Stimulated activated CD8-positive, alpha-beta memory T cell treated with anti-CD3 and anti-CD28 coated beads, Interleukin-15, amount 100 ng/mL, for 4 hours (primary cell): ENCODE data around the gene ELF2.
"Not testable (repeated sequence)": the region's sequence is repeated elsewhere in the genome, so short reads cannot be mapped to it uniquely, and the experiment has no call there.

ENCODE experiments used
- DNase-seq, 2 donors: peaks; one replicate each; pipeline ENCODE4 v3.0.0-alpha.2; 2020; ENCODE audit warnings: low read depth in 2 of 2

ELF2 gene

DNA sequence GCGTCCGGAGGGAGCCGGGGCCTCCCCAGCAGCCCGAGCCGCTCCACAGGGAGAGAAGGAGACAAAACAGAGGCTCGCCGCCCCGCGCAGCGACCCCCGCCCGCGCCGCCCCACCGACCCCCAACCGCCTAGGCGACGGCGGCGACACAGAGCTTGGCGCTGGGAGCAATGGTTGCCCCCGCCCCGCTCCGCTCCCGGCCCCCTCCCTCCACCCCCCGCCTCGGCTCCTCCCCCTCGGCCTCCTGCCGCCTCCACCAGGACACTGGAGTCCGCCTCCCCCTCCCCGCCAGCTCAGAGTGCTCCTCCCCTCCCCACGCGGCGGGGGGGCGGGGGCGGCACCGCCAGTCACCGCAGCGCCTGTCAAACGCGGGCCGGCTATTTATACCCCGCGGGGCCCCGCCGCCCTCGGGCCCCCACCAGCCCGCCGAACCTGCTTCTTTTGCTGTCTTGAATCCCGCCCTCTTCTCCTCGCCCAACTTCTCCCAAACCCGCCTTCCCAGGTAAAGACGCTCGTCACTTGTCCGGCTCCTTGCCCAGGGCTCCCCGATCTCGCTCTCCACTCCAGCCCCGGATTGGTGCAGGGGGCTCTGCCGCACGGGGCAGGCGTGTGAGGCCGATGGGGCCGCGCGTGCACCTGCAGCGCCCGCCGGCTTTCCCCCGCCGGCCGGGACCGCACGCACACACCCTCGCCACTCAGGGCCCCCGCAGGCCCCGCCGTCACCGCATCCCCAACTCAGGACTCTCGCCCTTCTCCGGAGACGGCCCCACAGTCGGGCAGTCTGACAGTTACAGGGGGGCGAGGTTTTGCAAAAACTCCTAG lies at the start of gene ELF2:
ELF2 (minus strand) TSS at position 170 of the 820 bp plus-strand sequence. CDS start 39,517 bp downstream, outside the sequence.
- peak; percentile 75 to 77 for DNase-seq

DNA sequence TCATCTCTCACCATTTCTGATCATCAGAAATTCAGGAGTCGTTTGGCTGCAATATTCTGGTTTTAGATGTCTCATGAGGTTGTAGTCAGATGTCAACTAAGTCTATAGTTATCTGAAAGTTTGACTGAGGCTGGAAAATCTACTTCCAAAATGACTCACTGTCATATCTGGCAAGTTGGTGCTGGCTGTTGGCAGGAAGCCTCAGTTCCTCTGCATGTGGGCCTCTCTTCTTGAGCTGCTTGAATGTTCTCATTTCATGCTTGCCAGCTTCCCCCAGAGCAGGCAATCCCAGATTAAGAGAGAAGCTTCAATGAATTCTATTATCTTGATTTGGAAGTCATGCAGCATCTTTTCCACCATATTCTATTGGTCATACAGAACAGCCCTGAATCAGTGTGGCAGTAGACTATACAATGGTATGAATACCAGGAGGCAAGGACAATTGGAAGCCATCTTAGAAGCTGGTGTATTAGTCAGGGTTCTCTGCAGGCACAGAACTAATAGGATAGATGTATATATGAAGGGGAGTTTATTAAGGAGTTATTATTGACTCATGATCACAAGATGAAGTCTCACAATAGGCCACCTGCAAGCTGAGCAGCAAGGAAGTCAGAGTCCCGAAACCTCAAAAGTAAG lies 46.8 kb upstream of the ELF2 start:
- DNase-seq = no peak

DNA sequence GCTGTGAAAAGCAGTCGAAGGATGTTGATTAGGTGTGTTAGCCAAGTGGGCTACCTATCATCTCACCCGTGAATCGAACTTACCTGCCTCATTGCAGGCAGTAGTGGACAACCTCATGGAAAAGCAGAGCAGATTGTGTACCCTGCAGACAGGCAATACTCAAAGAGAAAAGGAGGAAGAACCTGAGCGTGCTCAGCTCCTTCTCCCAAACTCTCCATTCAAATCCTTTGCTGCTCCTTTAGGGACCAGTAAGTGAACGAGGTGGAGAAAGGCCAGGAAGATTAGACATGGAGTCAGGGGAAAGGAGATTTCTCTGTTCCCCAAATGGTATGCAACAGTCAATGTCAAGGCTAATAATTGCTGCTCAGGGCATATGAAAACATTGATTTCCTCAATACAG lies 45.2 kb upstream of the ELF2 start:
- DNase-seq = no peak

DNA sequence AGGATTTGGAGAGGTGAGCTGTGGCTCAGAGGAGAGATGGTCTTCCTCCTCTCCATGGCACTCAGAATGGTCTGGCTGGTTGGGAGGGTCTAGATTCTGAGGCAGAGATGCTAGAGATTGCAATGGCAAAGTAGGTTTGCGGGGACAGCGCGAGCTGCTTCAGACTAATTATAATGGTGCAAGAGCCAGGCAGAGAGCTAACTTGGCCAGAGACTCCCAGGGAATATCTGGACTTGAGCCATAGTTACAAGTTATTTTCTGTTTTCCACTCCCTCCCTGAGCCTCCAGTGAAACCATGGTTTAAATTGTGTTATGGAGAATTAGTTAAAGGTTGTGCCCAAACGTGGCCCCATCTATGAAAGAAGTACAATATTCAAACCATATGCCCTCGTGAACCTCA lies 44.7 kb upstream of the ELF2 start:
- DNase-seq = no peak

DNA sequence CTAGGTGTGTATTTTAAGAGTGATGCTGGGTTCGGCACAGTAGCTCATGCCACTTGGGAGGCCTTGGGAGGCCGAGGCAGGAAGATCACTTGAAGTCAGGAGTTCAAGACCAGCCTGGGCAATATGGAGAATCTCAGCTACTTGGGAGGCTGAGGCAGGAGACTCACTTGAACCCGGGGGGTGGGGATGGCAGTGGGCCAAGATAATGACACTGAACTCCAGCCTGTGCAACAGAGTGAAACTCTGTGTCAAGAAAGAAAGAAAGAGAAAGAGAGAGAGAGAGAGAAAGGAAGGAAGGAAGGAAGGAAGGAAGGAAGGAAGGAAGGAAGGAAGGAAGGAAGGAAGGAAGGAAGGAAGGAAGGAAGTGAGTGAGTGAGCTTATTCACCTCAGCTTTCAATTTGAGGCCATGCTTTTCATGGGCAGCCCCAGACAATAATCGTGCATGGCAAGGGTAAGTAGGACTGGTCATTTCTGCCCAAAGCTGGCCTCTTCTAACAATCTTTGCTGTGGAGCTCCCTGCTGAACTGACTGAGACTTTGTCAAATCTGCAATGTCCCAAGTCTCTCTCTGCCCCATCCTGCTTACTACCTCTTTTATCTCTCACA lies 42.5 kb upstream of the ELF2 start:
- DNase-seq = no peak

DNA sequence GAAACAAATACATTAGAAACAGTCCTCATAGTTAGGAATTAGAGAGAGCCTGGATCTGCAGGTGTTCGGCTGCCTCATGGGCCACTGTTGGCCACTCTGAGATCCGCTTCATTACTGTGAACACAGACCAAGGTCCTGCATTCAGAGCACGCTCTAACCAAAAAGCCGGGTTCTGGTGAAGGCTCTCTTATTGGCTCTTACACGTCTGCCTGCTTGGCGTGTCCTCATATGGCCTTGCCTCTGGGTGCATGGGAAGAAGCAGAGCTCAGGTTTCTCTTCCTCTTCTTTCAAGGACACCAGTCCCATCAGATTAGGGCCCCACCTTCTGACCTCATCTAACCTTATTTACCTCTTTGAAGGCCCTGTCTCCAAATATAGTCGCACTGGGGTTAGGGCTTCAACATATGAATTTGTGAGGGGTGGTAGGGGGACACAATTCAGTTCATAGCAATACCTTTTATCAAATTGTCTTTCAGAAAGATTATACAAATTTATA lies 37.1 kb upstream of the ELF2 start:
- no peak for DNase-seq

DNA sequence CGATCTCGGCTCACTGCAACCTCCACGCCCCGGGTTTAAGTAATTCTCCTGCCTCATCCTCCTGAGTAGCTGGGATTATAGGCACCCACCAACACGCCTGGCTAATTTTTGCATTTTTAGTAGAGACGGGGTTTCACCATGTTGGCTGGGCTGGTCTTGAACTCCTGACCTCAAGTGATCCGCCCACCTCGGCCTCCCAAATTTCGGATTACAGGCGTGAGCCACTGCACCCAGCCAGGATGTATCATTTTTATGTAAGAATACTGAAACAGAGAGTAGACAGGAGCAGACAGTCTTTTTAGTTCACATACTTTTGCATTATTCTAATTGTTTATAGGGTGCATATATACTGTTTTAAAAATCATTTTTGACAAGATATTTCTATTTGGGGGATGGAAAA lies 36.6 kb upstream of the ELF2 start:
- not testable (repeated sequence) for DNase-seq

DNA sequence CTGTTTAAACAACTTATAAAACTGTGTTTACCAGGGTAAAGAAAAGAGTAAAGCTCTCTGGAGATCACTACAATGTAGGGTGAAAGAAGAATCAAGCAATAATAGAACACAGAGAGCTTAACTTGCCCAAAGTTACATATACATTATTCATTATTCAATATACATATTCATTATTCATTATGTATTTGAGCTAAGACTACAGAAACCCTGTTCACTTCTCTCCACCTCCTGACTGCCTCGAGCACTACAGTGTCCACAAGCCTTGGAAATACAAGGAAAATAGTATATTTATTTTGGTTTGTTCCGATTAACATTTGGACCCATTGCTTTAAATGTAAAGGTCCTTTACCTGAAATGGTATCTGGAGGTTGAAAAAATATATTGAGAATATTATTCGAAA lies 35.9 kb upstream of the ELF2 start:
- DNase-seq = no peak

DNA sequence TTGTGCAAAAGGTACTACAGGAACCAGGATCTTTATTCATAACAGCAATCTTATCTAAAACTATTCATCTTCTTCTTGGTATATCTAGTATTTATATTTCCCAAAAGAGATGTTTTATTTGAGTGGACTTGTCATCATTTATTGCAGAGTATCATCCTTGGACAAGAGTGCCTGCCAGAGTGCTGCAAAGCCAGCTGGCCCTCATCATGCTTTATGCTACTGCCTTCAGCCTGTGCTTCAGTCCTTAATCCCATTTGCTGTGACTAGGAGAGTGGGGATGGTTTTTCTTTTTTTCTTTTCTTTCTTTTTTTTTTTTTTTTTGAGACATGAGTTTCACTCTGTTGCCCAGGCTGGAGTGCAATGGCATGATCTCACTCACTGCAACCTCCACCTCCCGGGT lies 33.5 kb upstream of the ELF2 start:
- DNase-seq = no peak

DNA sequence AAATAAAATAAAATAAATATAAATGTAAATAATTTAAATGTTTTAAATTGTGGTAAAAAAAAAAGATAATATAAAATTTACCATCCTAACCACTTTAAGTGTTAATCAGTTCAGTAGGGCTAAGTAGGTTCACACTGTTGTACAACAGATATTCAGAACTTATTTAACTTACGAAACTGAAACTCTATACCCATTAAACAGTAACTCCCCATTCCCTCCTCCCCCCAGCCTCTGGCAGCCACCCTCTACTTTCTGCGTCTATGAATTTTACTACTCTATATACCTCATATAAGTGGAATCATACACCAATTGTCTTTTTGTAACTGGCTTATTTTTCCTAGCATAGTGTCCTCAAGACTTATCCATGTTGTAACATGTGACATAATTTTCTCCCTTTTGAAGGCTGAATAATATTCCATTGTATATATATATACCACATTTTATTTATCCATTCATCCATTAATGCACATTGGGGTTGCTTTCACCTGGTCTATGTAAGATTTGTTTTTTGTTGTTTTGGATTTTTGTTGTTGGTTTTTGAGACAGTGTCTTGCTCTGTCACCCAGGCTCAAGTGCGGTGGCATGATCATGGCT lies 32.5 kb upstream of the ELF2 start:
- no peak for DNase-seq

DNA sequence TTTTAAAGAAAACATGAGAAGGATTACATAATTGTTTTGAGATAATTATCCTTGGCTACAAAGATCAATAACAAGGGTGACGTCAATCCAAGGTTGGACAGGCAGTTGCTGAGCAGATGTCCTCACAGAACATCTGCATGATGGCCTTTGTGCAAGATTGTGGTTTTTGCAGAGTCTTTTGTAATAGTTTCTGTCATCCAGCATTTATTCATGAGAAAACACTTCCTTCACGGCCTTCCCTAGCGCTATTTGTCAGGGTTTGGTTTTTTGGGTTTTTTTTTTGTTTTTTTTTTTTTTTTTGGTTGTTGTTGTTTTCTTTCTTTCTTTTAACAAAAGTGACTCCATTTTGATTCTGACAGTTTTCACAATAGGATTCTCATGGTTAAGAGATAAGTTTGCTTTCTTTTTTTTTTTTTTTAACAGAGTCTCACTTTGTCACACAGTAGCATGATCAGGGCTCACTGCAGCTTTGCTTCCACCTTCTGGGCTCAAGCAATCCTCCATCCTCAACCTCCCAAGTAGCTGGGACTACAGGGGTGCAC lies 31.5 kb upstream of the ELF2 start:
- DNase-seq = no peak

DNA sequence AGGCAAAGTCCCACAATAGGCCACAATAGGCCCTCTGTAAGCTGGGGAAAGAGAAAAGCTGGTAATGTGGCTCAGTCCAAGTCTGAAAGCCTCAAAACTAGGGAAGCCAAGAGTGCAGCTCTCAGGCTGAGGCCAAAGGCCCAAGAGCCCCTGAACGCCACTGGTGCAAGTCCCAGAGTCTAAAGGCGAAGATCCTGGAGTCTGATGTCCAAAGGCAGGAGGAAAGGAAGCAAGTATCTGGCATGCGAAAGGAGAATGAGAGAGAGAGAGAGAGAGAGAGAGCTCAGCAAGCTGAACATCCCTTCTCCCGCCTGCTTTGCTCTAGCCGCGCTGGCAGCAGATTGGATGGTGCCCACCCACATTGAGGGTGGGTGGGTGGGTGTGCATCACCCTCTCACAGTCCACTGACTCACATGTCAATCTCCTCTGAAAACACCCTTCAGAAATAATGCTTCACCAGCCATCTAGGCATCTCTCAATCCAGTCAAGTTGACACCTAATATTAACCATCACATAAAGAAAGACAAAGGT lies 30.9 kb upstream of the ELF2 start:
- DNase-seq = no peak

DNA sequence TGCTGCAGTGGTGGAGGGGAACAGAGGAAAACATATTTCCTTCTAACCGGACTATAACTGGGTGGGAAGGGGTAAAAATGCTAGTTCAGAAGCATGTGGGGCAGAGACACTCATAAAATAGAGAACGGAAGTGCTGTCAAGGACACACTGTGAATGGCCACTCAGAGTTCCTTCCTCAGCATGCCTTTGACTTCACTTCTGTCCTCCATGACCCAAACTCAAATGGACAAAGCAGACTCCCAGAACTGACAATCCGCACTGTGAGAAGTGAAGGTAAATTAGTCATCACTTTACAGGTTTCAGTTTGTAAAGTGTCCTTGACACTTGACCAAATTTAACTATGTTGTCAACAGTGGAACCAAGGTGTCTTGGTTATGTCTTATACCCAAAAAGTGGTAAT lies 30.2 kb upstream of the ELF2 start:
- no peak for DNase-seq

DNA sequence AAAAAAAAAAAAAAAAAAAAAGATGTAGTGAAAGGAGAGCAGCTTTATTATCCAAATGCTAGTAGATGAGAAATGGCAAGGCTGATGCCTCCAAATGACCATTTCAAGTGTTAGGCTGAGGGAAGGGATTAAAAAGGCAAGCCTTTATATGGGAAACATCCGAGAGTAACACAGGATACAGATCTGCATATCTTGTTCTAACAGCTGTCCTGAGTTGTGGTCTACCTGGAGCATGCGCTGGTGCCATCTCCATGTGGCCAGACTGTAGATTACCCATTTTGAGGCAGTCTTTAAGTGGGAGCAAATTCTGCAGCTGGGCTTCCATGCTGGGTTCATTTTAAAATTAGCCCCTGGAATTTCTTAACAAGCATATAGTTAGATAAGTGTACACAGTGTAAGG lies 26.0 kb upstream of the ELF2 start:
- DNase-seq = no peak

DNA sequence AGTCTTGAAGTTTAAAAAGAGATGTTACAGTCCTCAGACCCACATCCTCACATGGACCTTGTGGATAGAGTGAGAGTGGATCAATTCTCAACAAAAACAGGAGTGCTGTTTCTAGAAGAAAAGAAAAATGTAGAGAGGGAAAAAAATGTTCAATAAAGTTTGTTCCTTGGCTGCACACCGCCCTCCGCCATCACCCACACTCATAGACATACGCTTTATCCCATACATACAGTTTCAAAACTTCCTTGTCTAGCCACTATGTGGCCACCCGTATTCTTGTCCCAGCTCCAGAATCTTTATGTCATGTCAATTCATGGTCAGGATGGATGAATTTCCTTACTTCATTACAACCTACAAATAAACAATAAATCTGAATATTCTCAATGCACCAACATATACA lies 23.5 kb upstream of the ELF2 start:
- no peak for DNase-seq

DNA sequence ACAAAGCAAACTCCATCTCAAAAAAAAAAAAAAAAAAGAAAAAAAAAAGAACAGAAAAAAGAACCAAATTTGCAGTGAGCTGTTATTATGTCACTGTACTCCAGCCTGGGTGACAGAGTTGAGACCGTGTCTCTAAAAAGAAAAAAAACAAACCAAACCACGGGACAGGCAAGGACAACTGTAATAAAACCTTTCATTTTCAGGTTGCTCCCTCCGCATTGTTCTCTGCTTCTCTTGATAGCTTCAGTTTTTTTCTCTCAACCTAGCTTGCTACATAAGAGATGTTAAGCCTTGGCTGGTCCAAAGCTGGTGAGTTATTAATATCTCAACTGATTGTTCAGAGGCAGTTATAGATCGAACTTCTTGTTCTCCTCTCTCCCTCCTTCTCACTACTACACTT lies 23.1 kb upstream of the ELF2 start:
- DNase-seq = no peak

DNA sequence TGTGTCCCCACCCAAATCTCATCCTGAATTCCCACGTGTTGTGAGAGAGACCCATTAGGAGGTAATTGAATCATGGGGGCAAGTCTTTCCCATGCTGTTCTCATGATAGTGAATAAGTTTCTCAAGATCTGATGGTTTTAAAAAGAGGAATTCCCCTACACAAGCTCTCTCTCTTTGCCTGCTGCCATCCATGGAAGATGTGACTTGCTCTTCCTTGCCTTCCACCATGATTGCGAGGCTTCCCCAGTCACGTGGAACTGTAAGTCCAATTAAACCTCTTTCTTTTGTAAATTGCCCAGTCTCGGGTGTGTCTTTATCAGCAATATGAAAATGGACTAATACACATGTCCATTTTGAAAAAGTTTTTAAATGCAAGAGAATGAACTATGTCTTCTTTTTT lies 20.2 kb upstream of the ELF2 start:
- not testable (repeated sequence) for DNase-seq

DNA sequence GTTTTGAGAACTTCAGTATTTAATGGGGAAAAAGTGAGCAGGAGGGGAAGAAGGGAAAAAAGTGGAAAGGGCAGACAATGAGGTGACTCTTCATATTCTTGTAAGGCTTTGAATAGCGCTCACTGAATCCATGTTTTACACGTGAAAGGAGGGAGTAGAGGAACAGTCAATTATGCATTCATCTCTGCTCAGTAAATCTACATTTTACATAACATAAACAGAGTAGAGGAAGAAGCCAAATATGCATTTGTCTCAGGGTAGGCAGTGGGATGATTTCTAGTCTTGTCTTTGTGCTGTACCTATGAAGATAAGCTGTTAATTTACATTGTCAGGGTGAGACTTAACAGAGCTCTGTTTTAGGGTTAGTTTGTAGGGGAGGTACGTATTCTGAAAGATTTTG lies 19.4 kb upstream of the ELF2 start:
- no peak for DNase-seq

DNA sequence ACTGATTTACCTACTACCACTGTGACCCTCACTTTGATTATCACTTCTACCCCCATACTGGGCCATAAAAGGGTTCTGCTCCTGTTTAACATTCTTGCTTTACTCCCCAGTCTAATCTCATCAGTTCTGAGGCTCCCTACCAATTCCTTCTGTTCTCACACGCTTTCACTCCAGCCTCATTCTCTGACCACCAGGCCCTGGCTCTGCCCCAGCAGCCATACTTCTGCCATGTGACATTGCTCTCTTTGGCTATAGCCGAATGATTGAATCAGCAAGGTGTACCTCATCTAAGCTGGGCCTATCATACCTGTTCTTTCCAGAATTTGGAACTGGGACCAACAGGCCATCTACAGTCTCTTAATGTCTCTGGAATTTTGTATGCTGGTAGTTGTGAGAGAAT lies 14.4 kb upstream of the ELF2 start:
- DNase-seq = no peak

DNA sequence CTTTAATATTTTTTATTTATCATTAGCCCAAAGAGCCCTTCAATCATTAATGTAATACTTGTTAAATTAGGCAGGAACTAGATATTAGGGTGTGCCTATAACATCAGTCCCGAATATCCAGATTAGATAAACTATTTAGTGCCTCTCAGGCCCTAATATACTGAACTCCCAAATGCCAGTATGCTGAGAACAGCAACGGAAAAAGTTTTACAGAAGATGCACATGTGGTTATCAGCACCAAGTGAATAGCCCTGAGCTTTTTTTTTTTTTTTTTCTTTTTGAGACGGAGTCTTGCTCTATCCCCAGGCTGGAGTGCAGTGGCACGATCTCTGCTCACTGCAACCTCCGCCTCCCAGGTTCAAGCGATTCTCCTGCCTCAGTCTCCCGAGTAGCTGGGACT lies 13.0 kb upstream of the ELF2 start:
- DNase-seq = no peak

DNA sequence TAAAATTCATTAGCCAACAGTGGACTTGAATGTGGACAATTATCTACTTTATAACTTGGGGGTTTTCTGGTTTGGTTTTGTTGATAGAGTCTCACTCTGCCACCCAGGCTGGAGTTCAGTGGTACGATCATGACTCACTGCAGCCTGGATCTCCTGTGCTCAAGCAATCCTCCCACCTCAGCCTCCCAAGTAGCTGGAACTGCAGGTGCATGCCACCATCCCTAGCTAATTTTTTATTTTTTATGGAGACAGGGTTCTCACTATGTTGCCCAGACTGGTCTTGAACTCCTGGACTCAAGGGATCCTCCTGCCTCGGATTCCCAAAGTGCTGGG lies 12.4 kb upstream of the ELF2 start:
- no peak for DNase-seq
